ENCODE measurements around the gene NFX1.

DNA sequence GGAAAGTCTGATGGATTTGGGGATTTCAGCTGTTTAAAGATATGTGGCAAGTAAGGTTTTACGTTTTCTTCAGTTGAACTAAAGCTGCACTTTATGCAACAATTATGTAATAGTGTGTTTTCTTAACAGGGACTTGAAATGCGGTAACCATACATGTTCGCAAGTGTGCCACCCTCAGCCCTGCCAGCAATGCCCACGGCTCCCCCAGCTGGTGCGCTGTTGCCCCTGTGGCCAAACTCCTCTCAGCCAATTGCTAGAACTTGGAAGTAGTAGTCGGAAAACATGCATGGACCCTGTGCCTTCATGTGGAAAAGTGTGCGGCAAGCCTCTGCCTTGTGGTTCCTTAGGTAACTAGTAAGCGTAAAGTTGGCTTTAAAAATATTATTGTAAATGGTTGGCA lies 28.5 kb downstream of the NFX1 start:
- TF ChIP-seq RBM14 (IDR thresholded peaks at IDR 0.05; ENCODE audit: borderline replicate concordance, insufficient read depth, low read depth, low read length) = no peak
- no peak for TF ChIP-seq HSF4 (CRISPR knock-in tag; IDR thresholded peaks at IDR 0.05; ENCODE audit: borderline replicate concordance)
- TF ChIP-seq LARP7 (IDR thresholded peaks at IDR 0.05) = no peak
- no peak for TF ChIP-seq BHLHE40 (IDR thresholded peaks at IDR 0.05; ENCODE audit: low read length)
- no peak for TF ChIP-seq ZNF23 (CRISPR knock-in tag; IDR thresholded peaks at IDR 0.05)
- no peak for TF ChIP-seq SMC3 (conservative IDR thresholded peaks at IDR 0.05; ENCODE audit: insufficient read depth, low read depth, low read length)
- TF ChIP-seq POLR2AphosphoS5 (IDR thresholded peaks at IDR 0.05; ENCODE audit: control insufficient read depth, insufficient read depth, low read depth, low read length) = no peak

Measured in K562 (cell line).